SK-N-MC (cell line): ENCODE data around the gene PCSK6.

Experiments
- DNase-seq: peaks from one replicate; pipeline ENCODE4 v3.0.0-alpha.2; 2011; ENCODE audit warnings: low read depth, low spot score
- H3K27ac ChIP-seq: fragments of 200-600 bp; sonication (generic); 2 replicates; pipeline ENCODE4 v1.5.1; 2016; ENCODE audit warnings: mixed run types
- H3K36me3 ChIP-seq: fragments of 200-600 bp; sonication (generic); 2 replicates; pipeline ENCODE4 v1.6.1; 2017; ENCODE audit warnings: antibody characterized with exemption, low read length, mixed read lengths; ENCODE audit not compliant: insufficient read depth
- H3K4me3 ChIP-seq: fragments of 200-600 bp; sonication (generic); 2 replicates; pipeline ENCODE4 v1.5.1; 2016
- H3K9ac ChIP-seq: fragments of 200-600 bp; sonication (generic); 2 replicates; pipeline ENCODE4 v1.8.0; 2017; ENCODE audit warnings: mixed run types, mixed read lengths; ENCODE audit not compliant: insufficient read length
- H3K9me3 ChIP-seq: fragments of 200-600 bp; sonication (generic); 2 replicates; pipeline ENCODE4 v1.6.1; 2017; ENCODE audit warnings: low read depth, mild to moderate bottlenecking, antibody characterized with exemption, low read length, moderate library complexity, mixed read lengths
- EZH2 ChIP-seq: fragments of 200-600 bp; sonication (generic); IDR thresholded peaks from one replicate; pipeline ENCODE4 v1.6.1; 2017; ENCODE audit warnings: antibody characterized with exemption
- FOXP2 ChIP-seq: optimal IDR thresholded peaks from 2 replicates; pipeline ENCODE3; 2011; ENCODE audit warnings: mild to moderate bottlenecking, moderate library complexity; ENCODE audit not compliant: insufficient read depth; ENCODE audit errors: extremely low read length, control extremely low read depth
- POLR2AphosphoS5 ChIP-seq: IDR thresholded peaks from 2 replicates; pipeline ENCODE4 v1.6.1; 2012; ENCODE audit warnings: mild to moderate bottlenecking, low read depth, low read length, borderline replicate concordance

PCSK6 gene

GRCh38 chr15:101481917-101482525, 7.5 kb downstream of the PCSK6 start:
- no peaks in the 10 kb centered on the region for H3K9me3 ChIP-seq
- H3K9ac ChIP-seq, result no peak overlapping the region
- H3K4me3 ChIP-seq, result no peak overlapping the region
- no peak overlapping the region for H3K27ac ChIP-seq
- no peaks in the 10 kb centered on the region for H3K36me3 ChIP-seq
- TF ChIP-seq EZH2 (no peak), FOXP2 (no peak), POLR2AphosphoS5 (no peak)
- no peak for DNase-seq

GRCh38 chr15:101481381-101481705, 8.2 kb downstream of the PCSK6 start:
- TF ChIP-seq EZH2 (no peak), FOXP2 (no peak), POLR2AphosphoS5 (no peak)
- Histone ChIP-seq H3K9ac (no peak overlapping the region), H3K9me3 (no peaks in the 10 kb centered on the region), H3K4me3 (no peak overlapping the region), H3K27ac (no peak overlapping the region), H3K36me3 (no peaks in the 10 kb centered on the region)
- DNase-seq, result no peak

- TF ChIP-seq EZH2 (no peak), POLR2AphosphoS5 (no peak), FOXP2 (no peak)
- Histone ChIP-seq H3K4me3 (no peak overlapping the region), H3K9me3 (no peaks in the 10 kb centered on the region), H3K9ac (no peak overlapping the region), H3K36me3 (no peaks in the 10 kb centered on the region), H3K27ac (no peak overlapping the region)
- DNase-seq, result no peak
Observed at GRCh38 chr15:101480613-101481380, 8.7 kb downstream of the PCSK6 start.

- no peak overlapping the region for H3K9ac ChIP-seq
- DNase-seq, result no peak
- H3K4me3 ChIP-seq, result no peak overlapping the region
- TF ChIP-seq FOXP2 (no peak), POLR2AphosphoS5 (no peak), EZH2 (no peak)
- H3K27ac ChIP-seq, result no peak overlapping the region
- H3K36me3 ChIP-seq, result no peaks in the 10 kb centered on the region
- no peaks in the 10 kb centered on the region for H3K9me3 ChIP-seq
Observed at GRCh38 chr15:101479851-101480612, 9.5 kb downstream of the PCSK6 start.

- no peak overlapping the region for H3K27ac ChIP-seq
- H3K9ac ChIP-seq, result no peak overlapping the region
- no peak for DNase-seq
- TF ChIP-seq POLR2AphosphoS5, result no peak
- no peak for TF ChIP-seq EZH2
- no peak for TF ChIP-seq FOXP2
- no peaks in the 10 kb centered on the region for H3K36me3 ChIP-seq
- no peak overlapping the region for H3K4me3 ChIP-seq
- no peaks in the 10 kb centered on the region for H3K9me3 ChIP-seq
Observed at GRCh38 chr15:101479342-101479845, 10.1 kb downstream of the PCSK6 start.

- TF ChIP-seq FOXP2 (no peak), POLR2AphosphoS5 (no peak)
- Histone ChIP-seq H3K4me3 (no peak overlapping the region), H3K36me3 (no peaks in the 10 kb centered on the region), H3K27ac (no peak overlapping the region), H3K9me3 (no peaks in the 10 kb centered on the region), H3K9ac (no peak overlapping the region)
- no peak for DNase-seq
Observed at GRCh38 chr15:101478701-101479341, 10.7 kb downstream of the PCSK6 start.

- Histone ChIP-seq H3K27ac (no peak overlapping the region), H3K4me3 (no peak overlapping the region), H3K9ac (no peak overlapping the region), H3K36me3 (no peaks in the 10 kb centered on the region), H3K9me3 (no peaks in the 10 kb centered on the region)
- TF ChIP-seq EZH2, result no peak
- no peak for TF ChIP-seq FOXP2
- TF ChIP-seq POLR2AphosphoS5, result no peak
- DNase-seq, result no peak
Observed at GRCh38 chr15:101477851-101478362, 11.6 kb downstream of the PCSK6 start.

GRCh38 chr15:101476756-101477155, 12.8 kb downstream of the PCSK6 start:
- Histone ChIP-seq H3K4me3 (no peak overlapping the region), H3K27ac (no peak overlapping the region), H3K36me3 (no peaks in the 10 kb centered on the region), H3K9ac (no peak overlapping the region), H3K9me3 (no peaks in the 10 kb centered on the region)
- no peak for TF ChIP-seq FOXP2
- TF ChIP-seq EZH2, result no peak
- TF ChIP-seq POLR2AphosphoS5, result no peak
- DNase-seq, result no peak
